SU-DHL-6 (cell line): ENCODE measurements around the gene CCDC144A.
"Not testable (repeated sequence)": the region's sequence is repeated elsewhere in the genome, so short reads cannot be mapped to it uniquely, and the experiment has no call there.

Experiments
- H2AFZ ChIP-seq: fragments of 200-600 bp; sonication (generic); 2 replicates; pipeline ENCODE4 v1.6.1; 2014; ENCODE audit warnings: low read depth, mild to moderate bottlenecking, moderate library complexity, mixed read lengths, antibody characterized with exemption, low read length; ENCODE audit not compliant: severe bottlenecking
- H3F3A ChIP-seq: fragments of 200-600 bp; shearing (Covaris generic); 2 replicates; pipeline ENCODE4 v1.6.0; 2016; ENCODE audit warnings: antibody characterized with exemption, mild to moderate bottlenecking; ENCODE audit not compliant: insufficient read depth
- H3K27ac ChIP-seq: fragments of 200-600 bp; sonication (generic); 2 replicates; pipeline ENCODE4 v1.5.1; 2016; ENCODE audit warnings: low read depth, mild to moderate bottlenecking, low read length, moderate library complexity, mixed read lengths
- H3K27me3 ChIP-seq: fragments of 200-600 bp; sonication (generic), shearing (Covaris generic); 2 replicates; pipeline ENCODE4 v1.6.0; 2014; ENCODE audit warnings: mild to moderate bottlenecking, low read length
- H3K36me3 ChIP-seq: fragments of 200-600 bp; sonication (generic); 2 replicates; pipeline ENCODE4 v1.6.1; 2014; ENCODE audit warnings: mild to moderate bottlenecking, low read length, mixed read lengths
- H3K4me2 ChIP-seq: fragments of 300-600, 200-600 bp; shearing (Covaris generic), sonication (generic); 2 replicates; pipeline ENCODE4 v1.6.0; 2014; ENCODE audit warnings: low read length, low read depth, mild to moderate bottlenecking; ENCODE audit not compliant: poor library complexity, severe bottlenecking
- H3K4me3 ChIP-seq: fragments of 200-600 bp; sonication (generic); 2 replicates; pipeline ENCODE4 v1.5.1; 2014; ENCODE audit warnings: antibody characterized with exemption, low read length, mild to moderate bottlenecking, mixed read lengths; ENCODE audit not compliant: insufficient read depth, poor library complexity, severe bottlenecking
- H3K79me2 ChIP-seq: fragments of 200-600 bp; sonication (generic); 2 replicates; pipeline ENCODE4 v1.6.1; 2014; ENCODE audit warnings: mild to moderate bottlenecking, low read length, moderate library complexity; ENCODE audit not compliant: insufficient read depth
- H3K9ac ChIP-seq: fragments of 200-600 bp; sonication (generic); 2 replicates; pipeline ENCODE4 v1.7.0; 2014; ENCODE audit warnings: mild to moderate bottlenecking, low read length
- H3K9me2 ChIP-seq: fragments of 200-600 bp; sonication (generic); replicated peaks from 2 replicates; pipeline ENCODE4 v1.6.1; 2014; ENCODE audit warnings: low read length; ENCODE audit not compliant: insufficient read depth
- H3K9me3 ChIP-seq: fragments of 200-600 bp; sonication (generic); 2 replicates; pipeline ENCODE4 v1.6.1; 2014; ENCODE audit warnings: low read length, mixed read lengths; ENCODE audit not compliant: insufficient read depth
- H4K20me1 ChIP-seq: fragments of 200-600 bp; sonication (generic); 2 replicates; pipeline ENCODE4 v1.6.1; 2014; ENCODE audit warnings: low read depth, mild to moderate bottlenecking, antibody characterized with exemption, low read length, moderate library complexity, mixed read lengths
- EZH2phosphoT487 ChIP-seq: fragments of 200-600 bp; sonication (generic), shearing (Covaris generic); conservative IDR thresholded peaks from 2 replicates; pipeline ENCODE4 v1.6.1; 2018; ENCODE audit warnings: mild to moderate bottlenecking, antibody characterized with exemption, low read length, moderate library complexity, mixed read lengths
- TF ChIP-seq, protein P1 (sequence below): fragments of 200-600 bp; sonication (generic); IDR thresholded peaks from one replicate; pipeline ENCODE4 v1.5.1; 2017; ENCODE audit warnings: antibody characterized with exemption, mild to moderate bottlenecking, low read length, moderate library complexity; ENCODE audit not compliant: insufficient read depth, poor library complexity, severe bottlenecking

CCDC144A gene

GRCh38 chr17:16807620-16808019 is 117.6 kb downstream of the CCDC144A start:
- not testable (repeated sequence) for H3K9ac ChIP-seq, H3K27ac ChIP-seq, H3K27me3 ChIP-seq, H3K4me3 ChIP-seq, H3K9me2 ChIP-seq, H4K20me1 ChIP-seq, H3K4me2 ChIP-seq, H3F3A ChIP-seq, H3K36me3 ChIP-seq, H2AFZ ChIP-seq, H3K79me2 ChIP-seq, H3K9me3 ChIP-seq

DNA sequence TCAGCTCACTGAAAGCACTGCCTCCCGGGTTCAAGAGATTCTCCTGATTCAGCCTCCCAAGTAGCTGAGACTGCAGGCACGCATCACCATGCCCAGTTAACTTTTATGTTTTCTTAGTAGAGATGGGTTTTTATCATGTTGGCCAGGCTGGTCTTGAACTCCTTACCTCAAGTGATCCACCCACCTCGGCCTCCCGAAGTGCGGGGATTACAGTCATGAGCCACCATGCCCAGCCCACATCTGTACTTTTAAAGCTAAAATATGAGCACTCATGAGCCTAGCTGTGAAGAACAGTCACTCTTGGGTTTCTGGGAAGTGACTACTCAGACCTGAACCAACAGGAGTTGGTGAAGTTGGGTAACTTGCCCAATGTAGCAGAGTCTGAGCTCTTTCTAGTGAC is 120.2 kb downstream of the CCDC144A start:
- H2AFZ ChIP-seq, H3K4me3 ChIP-seq, H3K4me2 ChIP-seq, H3K79me2 ChIP-seq, H3K27ac ChIP-seq, H3K9me2 ChIP-seq, H4K20me1 ChIP-seq, H3K27me3 ChIP-seq, H3K9me3 ChIP-seq, H3K9ac ChIP-seq, H3F3A ChIP-seq, H3K36me3 ChIP-seq: not testable (repeated sequence)

DNA sequence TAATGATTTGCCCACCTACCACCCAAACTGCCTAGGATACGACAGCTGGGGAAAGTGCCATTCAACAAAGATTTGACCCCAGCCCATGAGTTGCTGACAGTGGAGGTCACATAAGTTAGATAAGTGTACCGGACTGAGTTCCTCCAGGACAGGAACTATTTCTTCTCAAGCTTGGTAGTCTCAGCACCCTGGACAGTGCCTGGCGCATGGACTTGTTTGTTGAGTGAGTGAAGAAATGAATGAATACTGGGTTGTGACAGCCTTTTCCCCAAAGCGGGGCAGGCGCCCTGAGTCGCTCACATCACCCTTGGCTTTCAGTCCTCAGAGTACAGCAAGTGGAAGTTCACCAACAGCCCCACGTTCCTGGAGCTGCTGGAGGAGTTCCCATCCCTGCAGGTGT is 122.1 kb downstream of the CCDC144A start:
- H3K4me2 ChIP-seq, H2AFZ ChIP-seq, H4K20me1 ChIP-seq, H3K9me3 ChIP-seq, H3K27me3 ChIP-seq, H3K9ac ChIP-seq, H3K79me2 ChIP-seq, H3F3A ChIP-seq, H3K9me2 ChIP-seq, H3K4me3 ChIP-seq, H3K27ac ChIP-seq, H3K36me3 ChIP-seq: not testable (repeated sequence)

DNA sequence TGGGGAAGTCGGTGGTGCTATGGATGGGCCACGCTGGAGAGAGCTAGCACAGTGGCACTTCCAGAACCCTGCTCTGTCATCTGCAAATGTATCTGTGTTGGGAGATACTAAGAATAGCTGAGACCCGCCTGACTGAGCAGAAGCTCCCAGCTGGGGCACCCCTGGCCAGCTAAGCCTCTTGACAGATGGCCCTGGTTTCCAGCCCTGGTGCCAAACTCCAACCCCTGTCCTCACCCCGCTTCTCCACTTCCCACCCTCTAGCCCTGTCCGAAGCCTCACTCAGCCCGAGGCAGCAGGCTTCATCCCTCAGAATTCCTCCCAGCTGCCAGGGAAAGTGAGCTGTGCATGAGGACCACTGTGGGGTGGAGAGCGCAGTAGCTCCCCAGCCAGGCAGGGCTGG is 124.4 kb downstream of the CCDC144A start:
- Histone ChIP-seq H3K4me2 (no peak overlapping the region), H3K4me3 (no peak overlapping the region), H3K27ac (no peak overlapping the region), H3F3A (no peaks in the 10 kb centered on the region), H3K27me3 (no peaks in the 10 kb centered on the region), H3K9me2 (no peaks in the 10 kb centered on the region), H2AFZ (no peak overlapping the region), H3K36me3 (no peaks in the 10 kb centered on the region), H3K79me2 (no peaks in the 10 kb centered on the region), H3K9me3 (no peaks in the 10 kb centered on the region), H3K9ac (no peak overlapping the region), H4K20me1 (no peaks in the 10 kb centered on the region)
- no peak for TF ChIP-seq EZH2phosphoT487
- TF ChIP-seq, protein P1, sequence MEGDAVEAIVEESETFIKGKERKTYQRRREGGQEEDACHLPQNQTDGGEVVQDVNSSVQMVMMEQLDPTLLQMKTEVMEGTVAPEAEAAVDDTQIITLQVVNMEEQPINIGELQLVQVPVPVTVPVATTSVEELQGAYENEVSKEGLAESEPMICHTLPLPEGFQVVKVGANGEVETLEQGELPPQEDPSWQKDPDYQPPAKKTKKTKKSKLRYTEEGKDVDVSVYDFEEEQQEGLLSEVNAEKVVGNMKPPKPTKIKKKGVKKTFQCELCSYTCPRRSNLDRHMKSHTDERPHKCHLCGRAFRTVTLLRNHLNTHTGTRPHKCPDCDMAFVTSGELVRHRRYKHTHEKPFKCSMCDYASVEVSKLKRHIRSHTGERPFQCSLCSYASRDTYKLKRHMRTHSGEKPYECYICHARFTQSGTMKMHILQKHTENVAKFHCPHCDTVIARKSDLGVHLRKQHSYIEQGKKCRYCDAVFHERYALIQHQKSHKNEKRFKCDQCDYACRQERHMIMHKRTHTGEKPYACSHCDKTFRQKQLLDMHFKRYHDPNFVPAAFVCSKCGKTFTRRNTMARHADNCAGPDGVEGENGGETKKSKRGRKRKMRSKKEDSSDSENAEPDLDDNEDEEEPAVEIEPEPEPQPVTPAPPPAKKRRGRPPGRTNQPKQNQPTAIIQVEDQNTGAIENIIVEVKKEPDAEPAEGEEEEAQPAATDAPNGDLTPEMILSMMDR: no peak

DNA sequence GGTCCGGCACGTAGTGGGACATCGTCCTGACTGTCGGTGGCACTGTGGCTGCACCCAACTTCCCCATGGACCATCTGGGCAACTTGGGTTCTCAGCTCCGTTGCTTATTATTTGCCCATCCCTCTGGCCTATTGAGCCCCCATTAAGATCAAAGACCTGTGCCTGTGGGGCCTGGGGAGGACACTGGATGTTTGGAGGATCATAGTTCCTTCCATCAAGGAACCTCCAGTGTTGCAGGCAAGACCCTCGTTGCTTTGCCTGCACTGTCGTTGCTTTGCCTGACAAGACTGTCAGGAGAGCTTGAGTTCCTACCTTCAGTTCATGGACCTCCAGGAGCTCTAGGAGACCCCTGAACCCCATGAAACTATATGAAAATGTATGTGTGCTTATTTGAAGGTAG is 127.2 kb downstream of the CCDC144A start:
- no peaks in the 10 kb centered on the region for H3K9me3 ChIP-seq
- no peaks in the 10 kb centered on the region for H3K79me2 ChIP-seq
- H3K9me2 ChIP-seq: no peaks in the 10 kb centered on the region
- no peak overlapping the region for H2AFZ ChIP-seq
- H3F3A ChIP-seq: no peaks in the 10 kb centered on the region
- TF ChIP-seq, protein P1: no peak
- TF ChIP-seq EZH2phosphoT487: no peak
- no peaks in the 10 kb centered on the region for H4K20me1 ChIP-seq
- H3K36me3 ChIP-seq: no peaks in the 10 kb centered on the region
- H3K27ac ChIP-seq: no peak overlapping the region
- no peak overlapping the region for H3K4me2 ChIP-seq
- no peak overlapping the region for H3K4me3 ChIP-seq
- no peaks in the 10 kb centered on the region for H3K27me3 ChIP-seq
- H3K9ac ChIP-seq: no peak overlapping the region

GRCh38 chr17:16817940-16818339 is 127.9 kb downstream of the CCDC144A start:
- not testable (repeated sequence) for H3K27ac ChIP-seq, H3K4me3 ChIP-seq, H4K20me1 ChIP-seq, H3K9ac ChIP-seq, H3K27me3 ChIP-seq, H3F3A ChIP-seq, H3K9me2 ChIP-seq, H3K9me3 ChIP-seq, H2AFZ ChIP-seq, H3K4me2 ChIP-seq, H3K79me2 ChIP-seq, H3K36me3 ChIP-seq
